GM23338 (cell line): Measurements from ENCODE around the gene UNK. TPM values are rescaled to one million over a fixed set of nuclear protein-coding genes. Genes with fewer than 3 reads are reported as not detected.

Source experiments
- ATAC-seq: fragments of 200-7000 bp; cut with Tn5 transposase; 3 replicates; pipeline ENCODE4 v1.9.1; 2020
- DNase-seq: peaks from one replicate; pipeline ENCODE4 v3.0.0-alpha.2; 2015; ENCODE audit warnings: low spot score
- H2AFZ ChIP-seq: fragments of 200-600 bp; sonication (generic); 2 replicates; pipeline ENCODE4 v1.8.0; 2016; ENCODE audit warnings: antibody characterized with exemption, mild to moderate bottlenecking, moderate library complexity
- H3F3A ChIP-seq: fragments of 200-600 bp; sonication (generic); replicated peaks from 2 replicates; pipeline ENCODE4 v1.8.0; 2017; ENCODE audit warnings: antibody characterized with exemption, mixed run types, low read depth
- H3K27ac ChIP-seq: fragments of 200-600 bp; sonication (generic); 2 replicates; pipeline ENCODE4 v1.6.1; 2016; ENCODE audit warnings: low read depth
- H3K27me3 ChIP-seq: fragments of 200-600 bp; sonication (generic); 2 replicates; pipeline ENCODE4 v1.8.0; 2016; ENCODE audit warnings: mild to moderate bottlenecking, mixed run types, moderate library complexity; ENCODE audit not compliant: insufficient read depth
- H3K36me3 ChIP-seq: fragments of 200-600 bp; sonication (generic); 2 replicates; pipeline ENCODE4 v1.8.0; 2016; ENCODE audit warnings: mild to moderate bottlenecking; ENCODE audit not compliant: insufficient read depth
- H3K4me1 ChIP-seq: fragments of 200-600 bp; sonication (generic); 2 replicates; pipeline ENCODE4 v1.8.0; 2016; ENCODE audit warnings: mild to moderate bottlenecking, moderate library complexity; ENCODE audit not compliant: insufficient read depth
- H3K4me2 ChIP-seq: fragments of 200-600 bp; sonication (generic); 2 replicates; pipeline ENCODE4 v1.7.1; 2017; ENCODE audit warnings: mixed run types
- H3K4me3 ChIP-seq: fragments of 200-600 bp; sonication (generic); 2 replicates; pipeline ENCODE4 v1.6.1; 2016; ENCODE audit warnings: mixed run types
- H3K79me2 ChIP-seq: fragments of 200-600 bp; sonication (generic); replicated peaks from 2 replicates; pipeline ENCODE4 v1.8.0; 2017; ENCODE audit warnings: mild to moderate bottlenecking; ENCODE audit not compliant: insufficient read depth
- H3K9me2 ChIP-seq: fragments of 200-600 bp; sonication (generic); 2 replicates; pipeline ENCODE4 v1.8.0; 2017; ENCODE audit not compliant: insufficient read depth
- H4K20me1 ChIP-seq: fragments of 200-600 bp; sonication (generic); replicated peaks from 2 replicates; pipeline ENCODE4 v1.8.0; 2017; ENCODE audit warnings: mild to moderate bottlenecking; ENCODE audit not compliant: insufficient read depth
- H3K27ac Mint-ChIP-seq: 2 replicates; pipeline ENCODE4 v1.8.0; 2020; ENCODE audit warnings: inconsistent platforms, mild to moderate bottlenecking, moderate library complexity, mixed read lengths
- H3K27me3 Mint-ChIP-seq: 3 replicates; pipeline ENCODE4 v1.8.0; 2022; ENCODE audit warnings: low read depth, mild to moderate bottlenecking, moderate library complexity, mixed read lengths, inconsistent platforms; ENCODE audit not compliant: insufficient read depth, poor library complexity
- H3K36me3 Mint-ChIP-seq: 3 replicates; pipeline ENCODE4 v1.8.0; 2021; ENCODE audit warnings: low read depth, mild to moderate bottlenecking, inconsistent platforms, moderate library complexity, mixed read lengths
- H3K4me1 Mint-ChIP-seq: 3 replicates; pipeline ENCODE4 v1.8.0; 2020; ENCODE audit warnings: mild to moderate bottlenecking, inconsistent platforms, mixed read lengths
- H3K4me3 Mint-ChIP-seq: 3 replicates; pipeline ENCODE4 v1.8.0; 2021; ENCODE audit warnings: moderate library complexity, mild to moderate bottlenecking, inconsistent platforms, mixed read lengths
- H3K9me3 Mint-ChIP-seq: 3 replicates; pipeline ENCODE4 v1.8.0; 2020; ENCODE audit warnings: moderate library complexity, mild to moderate bottlenecking, inconsistent platforms, mixed read lengths
- CREB1 ChIP-seq: fragments of 250-450 bp; sonication (Bioruptor Pico); IDR thresholded peaks from 2 replicates; pipeline ENCODE4 v1.5.0; 2020; ENCODE audit warnings: low read depth, mild to moderate bottlenecking, moderate library complexity
- EZH2phosphoT487 ChIP-seq: fragments of 200-600 bp; sonication (generic); IDR thresholded peaks from one replicate; pipeline ENCODE4 v1.8.1; 2018; ENCODE audit warnings: antibody characterized with exemption; ENCODE audit not compliant: unreplicated experiment
- JUNB ChIP-seq: IDR thresholded peaks from one replicate; pipeline ENCODE4 v1.6.1; 2016; ENCODE audit warnings: antibody characterized with exemption; ENCODE audit not compliant: unreplicated experiment
- NANOG ChIP-seq: IDR thresholded peaks from 2 replicates; pipeline ENCODE4 v1.6.1; 2016; ENCODE audit warnings: antibody characterized with exemption, borderline replicate concordance
- POLR2AphosphoS5 ChIP-seq: IDR thresholded peaks from 2 replicates; pipeline ENCODE4 v1.6.1; 2016; ENCODE audit warnings: antibody characterized with exemption, low read depth
- ZNF114 ChIP-seq: fragments of 250-450 bp; sonication (Bioruptor Pico); IDR thresholded peaks from 2 replicates; pipeline ENCODE4 v1.5.0; 2020; ENCODE audit warnings: mild to moderate bottlenecking, moderate library complexity
- ZNF331 ChIP-seq: fragments of 250-450 bp; sonication (Bioruptor Pico); IDR thresholded peaks from 2 replicates; pipeline ENCODE4 v1.5.0; 2020; ENCODE audit warnings: low read depth, mild to moderate bottlenecking, moderate library complexity
- polyA plus RNA-seq: library from polyadenylated mRNA; unstranded; fragments of >200 nt; fragmentation: Nextera tagmentation; extraction: Ambion mirVana; gene quantifications from 2 replicates; pipeline ENCODE4 v1.2.1, GENCODE V29; 2016
- total RNA-seq: library from RNA; depleted of rRNA; stranded (reverse); fragments of >200 nt; shearing (Covaris generic); gene quantifications from 2 replicates; pipeline ENCODE4 v1.2.3, GENCODE V29; 2014
- TF ChIP-seq, protein P1 (sequence below), 2 experiments: fragments of 200-600 bp in 1 of 2; sonication (generic) in 1 of 2; conservative IDR thresholded peaks; 2 replicates each; pipeline versions ENCODE4 v1.5.1 to v1.6.1; 2016 to 2017; ENCODE audit warnings: antibody characterized with exemption in 2 of 2, low read depth in 2 of 2, mild to moderate bottlenecking in 2 of 2, moderate library complexity in 1 of 2
- TF ChIP-seq, protein P2 (sequence below): IDR thresholded peaks from 2 replicates; pipeline ENCODE4 v1.6.1; 2016; ENCODE audit warnings: antibody characterized with exemption
- TF ChIP-seq, protein P3 (sequence below): IDR thresholded peaks from one replicate; pipeline ENCODE4 v1.6.1; 2018; ENCODE audit warnings: antibody characterized with exemption; ENCODE audit not compliant: unreplicated experiment
- TF ChIP-seq, protein P4 (sequence below): fragments of 250-450 bp; sonication (Bioruptor Pico); IDR thresholded peaks from 2 replicates; pipeline ENCODE4 v1.5.0; 2020; ENCODE audit warnings: mild to moderate bottlenecking, moderate library complexity

UNK gene
- total and polyA plus RNA-seq, 2 experiments from 2014 or later: 21.8 to 65.2 TPM

DNA sequence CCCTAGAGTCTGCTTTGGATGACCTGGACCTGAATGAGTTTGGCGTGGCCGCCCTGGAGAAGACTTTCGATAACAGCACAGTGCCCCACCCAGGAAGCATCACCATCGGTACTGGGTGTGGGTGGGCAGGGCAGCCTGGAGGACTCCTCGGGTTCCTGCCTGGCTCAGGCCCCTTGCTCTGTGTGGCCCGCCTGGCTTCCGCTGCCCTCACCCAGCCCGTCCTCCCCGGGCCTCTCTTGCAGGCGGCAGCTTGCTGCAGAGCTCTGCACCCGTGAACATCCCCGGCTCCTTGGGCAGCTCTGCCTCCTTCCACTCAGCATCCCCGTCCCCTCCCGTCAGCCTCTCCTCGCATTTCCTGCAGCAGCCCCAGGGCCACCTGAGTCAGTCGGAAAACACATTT, 35.1 kb downstream of the UNK start:
- no peaks in the 10 kb centered on the region; the same call in 1 of the 2 replicates for H4K20me1 ChIP-seq

More for the DNA sequence above, 35.1 kb downstream of the UNK start:
- Histone ChIP-seq H3K4me1 (no peaks in the 10 kb centered on the region), H3K27ac (no peak overlapping the region), H2AFZ (no peak overlapping the region), H3K4me2 (no peak overlapping the region), H3K79me2 (no peaks in the 10 kb centered on the region), H3K9me2 (no peaks in the 10 kb centered on the region), H3F3A (0 out of 2 replicates have a peak, but pooled peaks cover 4% of the 10 kb centered on the region), H3K27me3 (no peaks in the 10 kb centered on the region), H3K4me3 (no peak overlapping the region), H3K36me3 (no peaks in the 10 kb centered on the region; the same call in none of the 2 replicates)
- peaks cover 53% of the 10 kb centered on the region for H3K36me3 Mint-ChIP-seq
- no peaks in the 10 kb centered on the region for H3K9me3 Mint-ChIP-seq
- H3K27me3 Mint-ChIP-seq: peaks cover 4% of the 10 kb centered on the region
- no peaks in the 10 kb centered on the region for H3K4me1 Mint-ChIP-seq
- ATAC-seq: no peak
- TF ChIP-seq, protein P1, sequence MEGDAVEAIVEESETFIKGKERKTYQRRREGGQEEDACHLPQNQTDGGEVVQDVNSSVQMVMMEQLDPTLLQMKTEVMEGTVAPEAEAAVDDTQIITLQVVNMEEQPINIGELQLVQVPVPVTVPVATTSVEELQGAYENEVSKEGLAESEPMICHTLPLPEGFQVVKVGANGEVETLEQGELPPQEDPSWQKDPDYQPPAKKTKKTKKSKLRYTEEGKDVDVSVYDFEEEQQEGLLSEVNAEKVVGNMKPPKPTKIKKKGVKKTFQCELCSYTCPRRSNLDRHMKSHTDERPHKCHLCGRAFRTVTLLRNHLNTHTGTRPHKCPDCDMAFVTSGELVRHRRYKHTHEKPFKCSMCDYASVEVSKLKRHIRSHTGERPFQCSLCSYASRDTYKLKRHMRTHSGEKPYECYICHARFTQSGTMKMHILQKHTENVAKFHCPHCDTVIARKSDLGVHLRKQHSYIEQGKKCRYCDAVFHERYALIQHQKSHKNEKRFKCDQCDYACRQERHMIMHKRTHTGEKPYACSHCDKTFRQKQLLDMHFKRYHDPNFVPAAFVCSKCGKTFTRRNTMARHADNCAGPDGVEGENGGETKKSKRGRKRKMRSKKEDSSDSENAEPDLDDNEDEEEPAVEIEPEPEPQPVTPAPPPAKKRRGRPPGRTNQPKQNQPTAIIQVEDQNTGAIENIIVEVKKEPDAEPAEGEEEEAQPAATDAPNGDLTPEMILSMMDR (conservative IDR thresholded peaks at IDR 0.05; ENCODE audit: low read depth in 2 of 2): no peak
- TF ChIP-seq NANOG (no peak), ZNF114 (CRISPR knock-in tag) (no peak), POLR2AphosphoS5 (no peak), CREB1 (CRISPR knock-in tag) (no peak), ZNF331 (CRISPR knock-in tag) (no peak), JUNB (no peak), EZH2phosphoT487 (no peak)
- TF ChIP-seq, protein P2, sequence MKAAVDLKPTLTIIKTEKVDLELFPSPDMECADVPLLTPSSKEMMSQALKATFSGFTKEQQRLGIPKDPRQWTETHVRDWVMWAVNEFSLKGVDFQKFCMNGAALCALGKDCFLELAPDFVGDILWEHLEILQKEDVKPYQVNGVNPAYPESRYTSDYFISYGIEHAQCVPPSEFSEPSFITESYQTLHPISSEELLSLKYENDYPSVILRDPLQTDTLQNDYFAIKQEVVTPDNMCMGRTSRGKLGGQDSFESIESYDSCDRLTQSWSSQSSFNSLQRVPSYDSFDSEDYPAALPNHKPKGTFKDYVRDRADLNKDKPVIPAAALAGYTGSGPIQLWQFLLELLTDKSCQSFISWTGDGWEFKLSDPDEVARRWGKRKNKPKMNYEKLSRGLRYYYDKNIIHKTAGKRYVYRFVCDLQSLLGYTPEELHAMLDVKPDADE: no peak
- TF ChIP-seq, protein P3, sequence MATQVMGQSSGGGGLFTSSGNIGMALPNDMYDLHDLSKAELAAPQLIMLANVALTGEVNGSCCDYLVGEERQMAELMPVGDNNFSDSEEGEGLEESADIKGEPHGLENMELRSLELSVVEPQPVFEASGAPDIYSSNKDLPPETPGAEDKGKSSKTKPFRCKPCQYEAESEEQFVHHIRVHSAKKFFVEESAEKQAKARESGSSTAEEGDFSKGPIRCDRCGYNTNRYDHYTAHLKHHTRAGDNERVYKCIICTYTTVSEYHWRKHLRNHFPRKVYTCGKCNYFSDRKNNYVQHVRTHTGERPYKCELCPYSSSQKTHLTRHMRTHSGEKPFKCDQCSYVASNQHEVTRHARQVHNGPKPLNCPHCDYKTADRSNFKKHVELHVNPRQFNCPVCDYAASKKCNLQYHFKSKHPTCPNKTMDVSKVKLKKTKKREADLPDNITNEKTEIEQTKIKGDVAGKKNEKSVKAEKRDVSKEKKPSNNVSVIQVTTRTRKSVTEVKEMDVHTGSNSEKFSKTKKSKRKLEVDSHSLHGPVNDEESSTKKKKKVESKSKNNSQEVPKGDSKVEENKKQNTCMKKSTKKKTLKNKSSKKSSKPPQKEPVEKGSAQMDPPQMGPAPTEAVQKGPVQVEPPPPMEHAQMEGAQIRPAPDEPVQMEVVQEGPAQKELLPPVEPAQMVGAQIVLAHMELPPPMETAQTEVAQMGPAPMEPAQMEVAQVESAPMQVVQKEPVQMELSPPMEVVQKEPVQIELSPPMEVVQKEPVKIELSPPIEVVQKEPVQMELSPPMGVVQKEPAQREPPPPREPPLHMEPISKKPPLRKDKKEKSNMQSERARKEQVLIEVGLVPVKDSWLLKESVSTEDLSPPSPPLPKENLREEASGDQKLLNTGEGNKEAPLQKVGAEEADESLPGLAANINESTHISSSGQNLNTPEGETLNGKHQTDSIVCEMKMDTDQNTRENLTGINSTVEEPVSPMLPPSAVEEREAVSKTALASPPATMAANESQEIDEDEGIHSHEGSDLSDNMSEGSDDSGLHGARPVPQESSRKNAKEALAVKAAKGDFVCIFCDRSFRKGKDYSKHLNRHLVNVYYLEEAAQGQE: no peak
- TF ChIP-seq, protein P4, sequence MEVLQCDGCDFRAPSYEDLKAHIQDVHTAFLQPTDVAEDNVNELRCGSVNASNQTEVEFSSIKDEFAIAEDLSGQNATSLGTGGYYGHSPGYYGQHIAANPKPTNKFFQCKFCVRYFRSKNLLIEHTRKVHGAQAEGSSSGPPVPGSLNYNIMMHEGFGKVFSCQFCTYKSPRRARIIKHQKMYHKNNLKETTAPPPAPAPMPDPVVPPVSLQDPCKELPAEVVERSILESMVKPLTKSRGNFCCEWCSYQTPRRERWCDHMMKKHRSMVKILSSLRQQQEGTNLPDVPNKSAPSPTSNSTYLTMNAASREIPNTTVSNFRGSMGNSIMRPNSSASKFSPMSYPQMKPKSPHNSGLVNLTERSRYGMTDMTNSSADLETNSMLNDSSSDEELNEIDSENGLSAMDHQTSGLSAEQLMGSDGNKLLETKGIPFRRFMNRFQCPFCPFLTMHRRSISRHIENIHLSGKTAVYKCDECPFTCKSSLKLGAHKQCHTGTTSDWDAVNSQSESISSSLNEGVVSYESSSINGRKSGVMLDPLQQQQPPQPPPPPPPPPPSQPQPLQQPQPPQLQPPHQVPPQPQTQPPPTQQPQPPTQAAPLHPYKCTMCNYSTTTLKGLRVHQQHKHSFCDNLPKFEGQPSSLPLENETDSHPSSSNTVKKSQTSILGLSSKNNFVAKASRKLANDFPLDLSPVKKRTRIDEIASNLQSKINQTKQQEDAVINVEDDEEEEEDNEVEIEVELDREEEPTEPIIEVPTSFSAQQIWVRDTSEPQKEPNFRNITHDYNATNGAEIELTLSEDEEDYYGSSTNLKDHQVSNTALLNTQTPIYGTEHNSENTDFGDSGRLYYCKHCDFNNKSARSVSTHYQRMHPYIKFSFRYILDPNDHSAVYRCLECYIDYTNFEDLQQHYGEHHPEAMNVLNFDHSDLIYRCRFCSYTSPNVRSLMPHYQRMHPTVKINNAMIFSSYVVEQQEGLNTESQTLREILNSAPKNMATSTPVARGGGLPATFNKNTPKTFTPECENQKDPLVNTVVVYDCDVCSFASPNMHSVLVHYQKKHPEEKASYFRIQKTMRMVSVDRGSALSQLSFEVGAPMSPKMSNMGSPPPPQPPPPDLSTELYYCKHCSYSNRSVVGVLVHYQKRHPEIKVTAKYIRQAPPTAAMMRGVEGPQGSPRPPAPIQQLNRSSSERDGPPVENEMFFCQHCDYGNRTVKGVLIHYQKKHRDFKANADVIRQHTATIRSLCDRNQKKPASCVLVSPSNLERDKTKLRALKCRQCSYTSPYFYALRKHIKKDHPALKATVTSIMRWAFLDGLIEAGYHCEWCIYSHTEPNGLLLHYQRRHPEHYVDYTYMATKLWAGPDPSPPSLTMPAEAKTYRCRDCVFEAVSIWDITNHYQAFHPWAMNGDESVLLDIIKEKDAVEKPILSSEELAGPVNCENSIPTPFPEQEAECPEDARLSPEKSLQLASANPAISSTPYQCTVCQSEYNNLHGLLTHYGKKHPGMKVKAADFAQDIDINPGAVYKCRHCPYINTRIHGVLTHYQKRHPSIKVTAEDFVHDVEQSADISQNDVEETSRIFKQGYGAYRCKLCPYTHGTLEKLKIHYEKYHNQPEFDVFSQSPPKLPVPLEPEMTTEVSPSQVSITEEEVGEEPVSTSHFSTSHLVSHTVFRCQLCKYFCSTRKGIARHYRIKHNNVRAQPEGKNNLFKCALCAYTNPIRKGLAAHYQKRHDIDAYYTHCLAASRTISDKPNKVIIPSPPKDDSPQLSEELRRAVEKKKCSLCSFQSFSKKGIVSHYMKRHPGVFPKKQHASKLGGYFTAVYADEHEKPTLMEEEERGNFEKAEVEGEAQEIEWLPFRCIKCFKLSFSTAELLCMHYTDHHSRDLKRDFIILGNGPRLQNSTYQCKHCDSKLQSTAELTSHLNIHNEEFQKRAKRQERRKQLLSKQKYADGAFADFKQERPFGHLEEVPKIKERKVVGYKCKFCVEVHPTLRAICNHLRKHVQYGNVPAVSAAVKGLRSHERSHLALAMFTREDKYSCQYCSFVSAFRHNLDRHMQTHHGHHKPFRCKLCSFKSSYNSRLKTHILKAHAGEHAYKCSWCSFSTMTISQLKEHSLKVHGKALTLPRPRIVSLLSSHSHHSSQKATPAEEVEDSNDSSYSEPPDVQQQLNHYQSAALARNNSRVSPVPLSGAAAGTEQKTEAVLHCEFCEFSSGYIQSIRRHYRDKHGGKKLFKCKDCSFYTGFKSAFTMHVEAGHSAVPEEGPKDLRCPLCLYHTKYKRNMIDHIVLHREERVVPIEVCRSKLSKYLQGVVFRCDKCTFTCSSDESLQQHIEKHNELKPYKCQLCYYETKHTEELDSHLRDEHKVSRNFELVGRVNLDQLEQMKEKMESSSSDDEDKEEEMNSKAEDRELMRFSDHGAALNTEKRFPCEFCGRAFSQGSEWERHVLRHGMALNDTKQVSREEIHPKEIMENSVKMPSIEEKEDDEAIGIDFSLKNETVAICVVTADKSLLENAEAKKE (CRISPR knock-in tag): no peak
- H3K4me3 Mint-ChIP-seq: no peak overlapping the region
- DNase-seq: no peak
- no peak overlapping the region for H3K27ac Mint-ChIP-seq
